Left ventricle myocardium superior (tissue), 1 donor: ENCODE data around the gene CLDN9. TPM values are rescaled to one million over a fixed set of nuclear protein-coding genes. Genes with fewer than 3 reads are reported as not detected.
A peak's percentile ranks its signal among the peaks of the same experiment; 100 is the strongest.

Experiments
- ATAC-seq: fragments of 200-7000 bp; cut with Tn5 transposase; one replicate; pipeline ENCODE4 v1.9.1; 2020; ENCODE audit warnings: mild to moderate bottlenecking, moderate library complexity
- DNase-seq: peaks from one replicate; pipeline ENCODE4 v3.0.0-alpha.2; 2020
- intact Hi-C: fragments of 100-400 bp; cut with micrococcal nuclease; formaldehyde crosslinking; loops from one replicate; pipeline ENCODE4 v1.11.0; 2022
- total RNA-seq: library from RNA; stranded (reverse); fragmentation: NEBNext Ultra II Directional; extraction: Animal tissue kit (Norgen Biotek cat#: 25700); gene quantifications from one replicate; pipeline ENCODE4 v1.2.1, GENCODE V29; 2021
- donor health status: DM: no; HTN: yes; CAD: no; lungs with severe emphysema.

Gene CLDN9
- total RNA-seq, 1 donor from 2014 or later = 1.2 TPM

DNA sequence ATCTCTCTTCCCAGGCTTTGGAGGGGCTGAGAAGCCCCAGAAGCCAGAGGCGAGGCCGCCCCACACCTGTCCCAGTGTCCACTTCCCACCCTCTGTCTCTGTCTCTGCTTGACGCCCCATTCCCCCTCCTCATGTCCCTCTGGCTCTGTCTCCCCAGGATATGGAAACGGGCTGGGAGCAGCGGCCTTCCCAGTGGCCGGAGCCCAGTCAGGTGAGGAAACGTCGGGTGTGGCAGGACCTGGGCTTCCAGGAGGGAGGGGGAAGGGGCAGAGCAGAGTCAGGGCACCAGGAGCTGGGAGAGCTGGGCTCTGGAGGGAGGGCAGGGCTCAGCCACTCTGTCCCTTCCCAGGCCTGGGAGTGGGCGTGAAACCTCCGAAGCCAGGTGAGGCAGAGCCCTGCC lies 21.8 kb upstream of the CLDN9 start:
- intact Hi-C loops = no loop called here
- DNase-seq (no peak), ATAC-seq (no peak)

DNA sequence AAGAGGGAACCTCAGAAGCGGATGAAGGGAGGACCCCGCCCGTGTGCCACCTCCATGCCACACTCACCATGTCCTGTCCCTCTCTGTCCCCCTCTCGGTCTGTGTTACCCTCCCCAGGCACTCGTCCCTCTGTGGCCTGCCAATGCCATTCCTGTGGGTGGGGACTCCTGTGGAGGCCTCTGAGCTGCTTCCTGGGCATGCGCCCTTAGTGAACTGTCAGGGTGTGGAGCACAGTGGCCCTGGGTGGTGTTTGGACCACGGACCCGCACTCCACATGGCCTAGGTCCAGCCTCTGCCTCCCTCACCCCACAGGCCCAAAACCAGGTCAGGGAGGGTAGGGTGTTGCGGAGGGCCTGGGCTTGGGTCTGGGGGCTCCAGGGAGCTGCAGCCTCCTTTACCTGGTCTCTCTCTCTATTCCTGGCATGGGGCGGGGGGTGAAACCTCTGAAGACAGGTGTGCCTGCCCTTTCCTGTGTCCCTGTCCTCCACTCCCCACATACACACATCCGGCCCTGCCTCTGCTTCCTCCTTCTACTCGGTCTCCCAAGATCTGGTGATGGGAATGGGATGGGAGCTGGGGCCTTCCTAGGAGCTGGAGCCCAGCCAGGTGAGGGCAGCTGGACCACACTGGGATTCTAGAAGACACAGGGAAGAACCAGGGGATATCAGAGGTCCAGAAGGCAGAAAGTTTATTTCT lies 21.0 kb upstream of the CLDN9 start:
- no peak for ATAC-seq
- no peak for DNase-seq
- intact Hi-C loops = no loop called here

- no peak for DNase-seq
- intact Hi-C loops = no loop called here
- no peak for ATAC-seq
Observed at GRCh38 chr16:2992383-2993081, 20.2 kb upstream of the CLDN9 start.

DNA sequence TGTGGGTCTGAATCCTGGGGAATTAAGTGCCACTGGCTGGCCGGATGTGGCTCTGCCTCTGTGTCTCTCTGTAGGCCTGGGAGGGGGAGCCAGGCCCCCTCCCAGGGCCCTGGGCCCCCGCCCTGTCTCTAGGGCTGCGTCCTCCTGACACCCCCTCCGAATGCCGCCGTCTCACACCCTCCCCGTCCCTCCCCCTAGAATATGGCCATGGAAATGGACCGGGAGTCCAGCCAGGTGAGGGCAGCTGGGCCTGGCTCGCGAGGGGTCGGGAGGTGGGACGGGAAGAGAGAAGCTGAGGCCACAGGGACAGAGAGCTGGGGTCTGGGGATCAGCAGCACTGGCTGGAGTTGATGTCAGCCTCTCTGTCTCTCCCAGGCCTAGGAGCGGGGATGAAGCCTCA lies 16.4 kb upstream of the CLDN9 start:
- no peak for DNase-seq
- ATAC-seq = no peak
- intact Hi-C loops = no loop called here

DNA sequence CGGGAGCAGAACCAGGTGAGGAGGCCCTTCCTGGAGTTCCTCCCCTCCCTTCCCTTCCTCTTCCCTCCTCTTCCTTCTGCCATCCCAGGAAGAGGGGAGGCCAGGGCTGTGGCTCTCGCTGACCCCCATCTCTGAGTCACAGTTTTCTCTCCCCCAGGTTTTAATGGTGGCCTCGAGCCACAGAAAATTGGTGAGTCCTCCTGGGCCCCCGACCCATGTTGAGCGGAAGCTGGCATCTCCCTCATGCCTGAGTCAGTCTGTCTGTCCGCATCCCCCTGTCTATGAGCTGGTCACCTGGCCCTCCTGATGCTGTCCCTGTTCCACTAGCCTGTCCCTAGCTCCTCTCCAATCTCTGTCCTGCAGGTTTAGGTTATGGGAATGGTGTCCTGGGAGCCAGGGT lies 12.8 kb upstream of the CLDN9 start:
- DNase-seq (no peak), ATAC-seq (no peak)
- intact Hi-C loops = no loop called here

- DNase-seq = no peak
- intact Hi-C loops = no loop called here
- ATAC-seq = no peak
Observed at GRCh38 chr16:3000540-3000939, 12.2 kb upstream of the CLDN9 start.

- intact Hi-C loops = no loop called here
- no peak for ATAC-seq
Observed at GRCh38 chr16:3001316-3001715, 11.4 kb upstream of the CLDN9 start.

GRCh38 chr16:3003582-3004270 lies 9.0 kb upstream of the CLDN9 start:
- ATAC-seq = peak; percentile 98
- DNase-seq = peak; percentile 97
- intact Hi-C loops = no loop called here

More at GRCh38 chr16:3001316-3001715, 11.4 kb upstream of the CLDN9 start:
- no peak for DNase-seq

- intact Hi-C loops = no loop called here
- no peak for DNase-seq
Observed at GRCh38 chr16:3004319-3004718, 8.4 kb upstream of the CLDN9 start.

GRCh38 chr16:3004781-3005284 lies 7.9 kb upstream of the CLDN9 start:
- intact Hi-C loops = no loop called here
- DNase-seq (no peak), ATAC-seq (no peak)

More at GRCh38 chr16:3004319-3004718, 8.4 kb upstream of the CLDN9 start:
- no peak for ATAC-seq

GRCh38 chr16:3007059-3007956 lies 5.4 kb upstream of the CLDN9 start:
- DNase-seq = no peak
- intact Hi-C loops = no loop called here
- ATAC-seq = no peak

GRCh38 chr16:3007957-3008689 lies 4.6 kb upstream of the CLDN9 start:
- intact Hi-C loops = no loop called here
- ATAC-seq = no peak
- no peak for DNase-seq

GRCh38 chr16:3008690-3009037 lies 4.1 kb upstream of the CLDN9 start:
- ATAC-seq = no peak

GRCh38 chr16:3009568-3010390 lies 2.9 kb upstream of the CLDN9 start:
- ATAC-seq = no peak
- intact Hi-C loops = no loop called here
- no peak for DNase-seq

More at GRCh38 chr16:3008690-3009037, 4.1 kb upstream of the CLDN9 start:
- intact Hi-C loops = no loop called here
- no peak for DNase-seq

GRCh38 chr16:3010510-3010909 lies 2.2 kb upstream of the CLDN9 start:
- ATAC-seq = no peak
- intact Hi-C loops = no loop called here
- no peak for DNase-seq

- intact Hi-C loops = no loop called here
- DNase-seq (no peak), ATAC-seq (no peak)
Observed at GRCh38 chr16:3012246-3012645, 477 bp upstream of the CLDN9 start.

- DNase-seq (no peak), ATAC-seq (no peak)
- intact Hi-C loops = no loop called here
Observed at GRCh38 chr16:3013491-3013951, 798 bp downstream of the CLDN9 start.
